ENCODE results near the gene MPPED1. TPM values are rescaled to one million over a fixed set of nuclear protein-coding genes. Genes with fewer than 3 reads are reported as not detected.

Gene MPPED1
- total RNA-seq, 1 donor from 2014 or later, result not detected

DNA sequence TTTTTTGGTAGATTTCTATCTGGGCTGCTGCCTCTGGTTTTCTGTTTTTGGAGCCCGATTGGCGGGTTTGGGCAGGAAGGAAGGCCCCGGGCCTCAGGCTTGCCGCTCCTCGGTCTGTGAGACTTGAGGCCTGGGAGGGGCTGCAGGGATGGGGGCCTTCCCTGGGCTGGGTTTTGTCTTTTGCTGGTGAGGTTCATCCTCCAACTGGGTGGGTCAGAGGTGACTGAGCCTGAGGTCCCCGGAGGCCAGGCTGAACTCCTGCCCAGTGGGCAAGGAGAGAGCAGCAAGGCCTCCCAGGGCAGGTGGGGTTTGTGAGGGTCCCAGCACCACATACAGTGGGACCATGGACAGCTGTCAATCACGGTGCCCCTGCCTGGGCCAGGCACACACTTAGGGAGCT lies 15.0 kb downstream of the MPPED1 start:
- no peaks in the 10 kb centered on the region for H4K20me1 ChIP-seq (ENCODE audit: insufficient read depth, low read length)
- no peaks in the 10 kb centered on the region for H3K27me3 ChIP-seq (ENCODE audit: insufficient read depth, low read length)
- H3K4me2 ChIP-seq (ENCODE audit: low read length), result no peak overlapping the region
- Mint-ChIP-seq H3K27me3 (ENCODE audit: low read depth, unreplicated experiment) (peaks cover 61% of the 10 kb centered on the region), H3K4me1 (ENCODE audit: low read depth, unreplicated experiment) (no peaks in the 10 kb centered on the region), H3K36me3 (ENCODE audit: low read depth, unreplicated experiment) (peaks cover 2% of the 10 kb centered on the region), H3K4me3 (ENCODE audit: unreplicated experiment) (no peak overlapping the region), H3K9me3 (ENCODE audit: unreplicated experiment) (no peaks in the 10 kb centered on the region), H3K27ac (ENCODE audit: unreplicated experiment) (no peak overlapping the region)
- DNase-seq (ENCODE audit: low read depth) (no peak), FAIRE-seq (no peak)
- no peaks in the 10 kb centered on the region for H3K4me1 ChIP-seq (ENCODE audit: insufficient read depth, low read length)
- no peaks in the 10 kb centered on the region for H3K36me3 ChIP-seq (ENCODE audit: insufficient read depth, low read length)
- H3K9ac ChIP-seq (ENCODE audit: low read length), result no peak overlapping the region
- no peaks in the 10 kb centered on the region for H3K9me3 ChIP-seq (ENCODE audit: insufficient read depth, low read depth, low read length)
- H3K4me3 ChIP-seq (ENCODE audit: insufficient read depth, low read depth, low read length), result no peak overlapping the region
- H3K27ac ChIP-seq (ENCODE audit: low read depth, low read length), result no peak overlapping the region
- no peak overlapping the region for H2AFZ ChIP-seq (ENCODE audit: low read depth, low read length)
- no peak for TF ChIP-seq EZH2 (IDR thresholded peaks at IDR 0.05; ENCODE audit: insufficient read depth, low read length)
- TF ChIP-seq, protein P1, sequence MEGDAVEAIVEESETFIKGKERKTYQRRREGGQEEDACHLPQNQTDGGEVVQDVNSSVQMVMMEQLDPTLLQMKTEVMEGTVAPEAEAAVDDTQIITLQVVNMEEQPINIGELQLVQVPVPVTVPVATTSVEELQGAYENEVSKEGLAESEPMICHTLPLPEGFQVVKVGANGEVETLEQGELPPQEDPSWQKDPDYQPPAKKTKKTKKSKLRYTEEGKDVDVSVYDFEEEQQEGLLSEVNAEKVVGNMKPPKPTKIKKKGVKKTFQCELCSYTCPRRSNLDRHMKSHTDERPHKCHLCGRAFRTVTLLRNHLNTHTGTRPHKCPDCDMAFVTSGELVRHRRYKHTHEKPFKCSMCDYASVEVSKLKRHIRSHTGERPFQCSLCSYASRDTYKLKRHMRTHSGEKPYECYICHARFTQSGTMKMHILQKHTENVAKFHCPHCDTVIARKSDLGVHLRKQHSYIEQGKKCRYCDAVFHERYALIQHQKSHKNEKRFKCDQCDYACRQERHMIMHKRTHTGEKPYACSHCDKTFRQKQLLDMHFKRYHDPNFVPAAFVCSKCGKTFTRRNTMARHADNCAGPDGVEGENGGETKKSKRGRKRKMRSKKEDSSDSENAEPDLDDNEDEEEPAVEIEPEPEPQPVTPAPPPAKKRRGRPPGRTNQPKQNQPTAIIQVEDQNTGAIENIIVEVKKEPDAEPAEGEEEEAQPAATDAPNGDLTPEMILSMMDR (IDR thresholded peaks at IDR 0.05; ENCODE audit: insufficient read depth, low read depth, low read length), result no peak
- H3K79me2 ChIP-seq (ENCODE audit: insufficient read depth, low read length), result no peaks in the 10 kb centered on the region

DNA sequence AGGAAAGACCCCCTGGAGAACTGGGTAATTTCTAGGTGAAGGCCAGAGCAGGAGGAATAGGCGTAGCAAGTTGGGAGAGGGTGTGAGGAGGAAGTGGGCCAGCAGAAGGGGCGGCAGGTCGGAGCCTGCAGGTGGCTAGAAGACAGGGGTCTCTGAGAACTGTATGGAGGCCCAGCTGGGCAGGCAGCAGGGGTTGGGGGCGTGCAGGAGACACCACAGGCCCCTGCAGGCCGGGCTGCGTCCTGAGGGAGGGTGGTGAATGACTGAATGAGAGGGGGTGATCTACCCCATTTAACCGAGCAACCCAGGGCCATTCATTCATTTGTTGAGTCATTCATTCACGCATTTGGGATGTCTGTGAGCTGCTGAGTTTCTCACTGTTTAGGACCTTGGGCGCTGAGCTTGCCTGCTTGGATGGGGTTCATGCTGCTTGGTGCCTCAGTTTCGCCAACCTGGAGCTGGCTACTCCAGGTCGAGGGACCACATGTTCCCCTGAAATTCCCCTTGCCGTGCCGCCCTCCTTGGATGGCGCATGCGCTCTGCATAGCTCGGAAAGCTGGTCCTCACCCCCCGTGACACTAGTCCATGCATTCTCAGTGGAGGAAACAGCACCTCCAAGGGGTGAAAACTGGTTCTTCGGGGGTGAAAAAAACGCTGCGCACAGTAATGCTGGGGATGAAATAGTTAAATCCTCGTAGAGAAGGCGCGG lies 15.6 kb downstream of the MPPED1 start:
- no peak overlapping the region for H2AFZ ChIP-seq (ENCODE audit: low read depth, low read length)
- no peak for DNase-seq (ENCODE audit: low read depth)
- H3K4me1 Mint-ChIP-seq (ENCODE audit: low read depth, unreplicated experiment), result no peaks in the 10 kb centered on the region

More for the DNA sequence above, 15.6 kb downstream of the MPPED1 start:
- no peak for FAIRE-seq
- Mint-ChIP-seq H3K4me3 (ENCODE audit: unreplicated experiment) (no peak overlapping the region), H3K27ac (ENCODE audit: unreplicated experiment) (no peak overlapping the region), H3K27me3 (ENCODE audit: low read depth, unreplicated experiment) (peaks cover 63% of the 10 kb centered on the region), H3K36me3 (ENCODE audit: low read depth, unreplicated experiment) (peaks cover 2% of the 10 kb centered on the region), H3K9me3 (ENCODE audit: unreplicated experiment) (no peaks in the 10 kb centered on the region)
- H3K4me2 ChIP-seq (ENCODE audit: low read length), result no peak overlapping the region
- no peaks in the 10 kb centered on the region for H3K9me3 ChIP-seq (ENCODE audit: insufficient read depth, low read depth, low read length)
- no peaks in the 10 kb centered on the region for H3K79me2 ChIP-seq (ENCODE audit: insufficient read depth, low read length)
- no peaks in the 10 kb centered on the region for H3K4me1 ChIP-seq (ENCODE audit: insufficient read depth, low read length)
- H3K36me3 ChIP-seq (ENCODE audit: insufficient read depth, low read length), result no peaks in the 10 kb centered on the region
- H3K9ac ChIP-seq (ENCODE audit: low read length), result no peak overlapping the region
- H3K27ac ChIP-seq (ENCODE audit: low read depth, low read length), result no peak overlapping the region
- no peaks in the 10 kb centered on the region for H3K27me3 ChIP-seq (ENCODE audit: insufficient read depth, low read length)
- H4K20me1 ChIP-seq (ENCODE audit: insufficient read depth, low read length), result no peaks in the 10 kb centered on the region
- no peak overlapping the region for H3K4me3 ChIP-seq (ENCODE audit: insufficient read depth, low read depth, low read length)
- no peak for TF ChIP-seq EZH2 (IDR thresholded peaks at IDR 0.05; ENCODE audit: insufficient read depth, low read length)
- TF ChIP-seq, protein P1 (IDR thresholded peaks at IDR 0.05; ENCODE audit: insufficient read depth, low read depth, low read length), result no peak

All from astrocyte (in vitro differentiated cells and primary cell).